Measurements from ENCODE around the gene FRAS1. TPM values are rescaled to one million over a fixed set of nuclear protein-coding genes. Genes with fewer than 3 reads are reported as not detected.

FRAS1 gene
- total RNA-seq, 4 donors from 2014 or later, result 3.2 to 4.1 (median 3.4) TPM

GRCh38 chr4:78056265-78057129 is 626 bp upstream of the FRAS1 start:
- Histone ChIP-seq H3K9me3 (no peaks in the 10 kb centered on the region), H3K27ac (peak overlapping the region in 3 of 4 donors; percentile 3 to 50 (median 19))
- peak; percentile 37 to 74 (median 58) for DNase-seq

DNA sequence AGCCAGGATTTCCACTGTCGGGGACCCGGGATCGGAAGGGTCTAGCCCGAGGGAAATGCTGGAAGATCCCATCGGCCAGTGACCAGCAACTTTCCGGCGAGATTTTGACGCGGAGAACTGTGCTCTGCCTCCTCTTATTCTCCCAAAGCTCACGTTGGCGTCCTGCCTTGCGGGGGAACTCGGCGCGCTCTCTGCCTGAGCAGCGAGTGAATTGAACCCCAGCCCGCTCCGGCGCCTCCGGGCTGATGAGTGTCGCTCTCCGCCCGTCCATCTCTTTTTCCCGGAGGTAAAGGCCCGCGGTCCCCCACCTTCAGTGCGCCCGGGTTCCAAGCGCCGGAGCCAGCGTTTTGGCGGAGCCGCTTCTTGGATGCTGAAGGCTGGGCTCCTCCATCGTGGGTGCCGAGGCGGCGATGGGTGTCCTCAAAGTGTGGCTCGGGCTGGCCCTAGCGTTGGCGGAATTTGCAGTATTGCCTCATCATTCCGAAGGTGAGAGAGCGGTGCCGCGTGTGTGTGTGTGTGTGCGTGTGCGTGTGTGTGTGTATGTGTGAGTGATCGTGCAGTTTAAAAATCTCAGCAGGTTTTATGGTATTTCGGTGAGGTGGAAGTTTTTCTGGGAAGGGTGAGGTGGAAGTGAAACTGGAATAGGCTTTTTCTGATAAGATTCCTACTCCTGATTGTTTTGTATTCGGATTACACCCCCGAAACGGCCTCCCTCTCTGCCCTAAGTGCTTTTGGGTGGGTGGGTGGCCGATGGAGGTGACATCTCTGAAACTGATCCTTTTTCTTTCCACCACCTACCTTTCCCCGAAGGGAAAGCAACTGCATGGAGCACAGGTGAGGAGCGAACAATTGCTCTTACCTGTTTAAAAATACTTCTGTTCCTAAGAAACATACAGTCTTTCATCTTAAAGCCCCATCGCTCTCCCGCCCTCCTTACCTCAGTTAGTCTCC is 752 bp downstream of the FRAS1 start:
- H3K4me1 ChIP-seq, result peaks cover 0 to 23% (median 11%) of the 10 kb centered on the region in 4 donors
- H3K4me3 ChIP-seq, result peak overlapping the region; percentile 42 to 59 (median 52)
- no peaks in the 10 kb centered on the region for H3K36me3 ChIP-seq
- peak overlapping the region in 3 of 4 donors; percentile 2 to 50 (median 34) for H3K27ac ChIP-seq
- no peak for TF ChIP-seq CTCF (IDR thresholded peaks at IDR 0.05)
- peak in 1 of 2 donors; percentile 24 for TF ChIP-seq POLR2A (IDR thresholded peaks at IDR 0.05)
- no peaks in the 10 kb centered on the region for H3K9me3 ChIP-seq
- H3K27me3 ChIP-seq, result no peaks in the 10 kb centered on the region
- DNase-seq, result peak; percentile 18 to 70 (median 61)

More at GRCh38 chr4:78056265-78057129, 626 bp upstream of the FRAS1 start:
- Histone ChIP-seq H3K4me1 (peaks cover 0 to 23% (median 11%) of the 10 kb centered on the region in 4 donors), H3K27me3 (no peaks in the 10 kb centered on the region), H3K4me3 (peak overlapping the region; percentile 42 to 59 (median 52)), H3K36me3 (no peaks in the 10 kb centered on the region)
- no peak for TF ChIP-seq CTCF (IDR thresholded peaks at IDR 0.05)
- no peak for TF ChIP-seq POLR2A (IDR thresholded peaks at IDR 0.05)

- peak in 2 of 3 donors; percentile 59 to 65 for DNase-seq
- H3K9me3 ChIP-seq, result no peaks in the 10 kb centered on the region
- peaks cover 0 to 23% (median 11%) of the 10 kb centered on the region in 4 donors for H3K4me1 ChIP-seq
- H3K36me3 ChIP-seq, result no peaks in the 10 kb centered on the region
- TF ChIP-seq CTCF (IDR thresholded peaks at IDR 0.05), result no peak
- no peak for TF ChIP-seq POLR2A (IDR thresholded peaks at IDR 0.05)
- H3K27me3 ChIP-seq, result no peaks in the 10 kb centered on the region
- H3K4me3 ChIP-seq, result peak overlapping the region; percentile 42 to 59 (median 52)
- peak overlapping the region in 3 of 4 donors; percentile 15 to 35 (median 34) for H3K27ac ChIP-seq
Measured at GRCh38 chr4:78058591-78059523, 1.7 kb downstream of the FRAS1 start.

DNA sequence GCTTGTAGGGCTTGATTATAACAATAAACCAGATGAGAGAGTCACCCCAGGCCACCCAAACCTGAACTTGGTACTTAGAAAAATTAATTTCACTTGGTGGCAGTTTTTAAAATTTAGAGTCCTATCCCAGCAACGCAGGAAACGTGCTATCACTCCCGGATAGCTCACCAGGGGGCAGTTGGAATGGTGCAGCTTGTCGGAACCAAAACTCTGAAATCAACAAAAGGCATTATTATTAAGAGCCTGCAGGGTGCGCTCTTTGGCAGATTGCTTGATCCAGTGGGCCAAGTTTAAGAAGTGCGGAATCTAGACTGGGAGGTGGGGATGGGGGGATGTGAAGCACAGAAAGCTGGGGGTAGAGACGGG is 2.4 kb downstream of the FRAS1 start:
- no peaks in the 10 kb centered on the region for H3K36me3 ChIP-seq
- H3K27me3 ChIP-seq, result no peaks in the 10 kb centered on the region
- peaks cover 0 to 23% (median 11%) of the 10 kb centered on the region in 4 donors for H3K4me1 ChIP-seq
- H3K9me3 ChIP-seq, result no peaks in the 10 kb centered on the region
- DNase-seq, result peak in 2 of 3 donors; percentile 63 to 67
- TF ChIP-seq CTCF (IDR thresholded peaks at IDR 0.05) (peak in 3 of 6 experiments; percentile 60 to 70 (median 70)), POLR2A (IDR thresholded peaks at IDR 0.05) (no peak)
- H3K27ac ChIP-seq, result peak overlapping the region in 1 of 4 donors; percentile 15
- peak overlapping the region in 3 of 4 donors; percentile 42 to 59 (median 56) for H3K4me3 ChIP-seq

Measured in Peyer's patch (tissue), 4 donors.